Type B pancreatic cell (in vitro differentiated cells): ENCODE data around the gene PKD1. TPM values are rescaled to one million over a fixed set of nuclear protein-coding genes. Genes with fewer than 3 reads are reported as not detected.
A peak's percentile ranks its signal among the peaks of the same experiment; 100 is the strongest.

Experiments used
- DNase-seq: peaks from one replicate; pipeline ENCODE4 v3.0.0; 2021; ENCODE audit warnings: mixed read lengths; ENCODE audit not compliant: unreplicated experiment; ENCODE audit errors: extremely low spot score
- H3K27ac Mint-ChIP-seq: 2 replicates; pipeline ENCODE4 v1.8.0; 2021; ENCODE audit warnings: mild to moderate bottlenecking, mixed read lengths
- H3K27me3 Mint-ChIP-seq: 2 replicates; pipeline ENCODE4 v1.8.0; 2021; ENCODE audit warnings: mixed read lengths
- H3K36me3 Mint-ChIP-seq: 2 replicates; pipeline ENCODE4 v1.8.0; 2021; ENCODE audit warnings: mixed read lengths
- H3K4me1 Mint-ChIP-seq: one replicate; pipeline ENCODE4 v1.8.0; 2021; ENCODE audit warnings: mixed read lengths; ENCODE audit not compliant: unreplicated experiment
- H3K4me3 Mint-ChIP-seq: 2 replicates; pipeline ENCODE4 v1.8.0; 2021; ENCODE audit warnings: mild to moderate bottlenecking, mixed read lengths
- H3K9me3 Mint-ChIP-seq: 2 replicates; pipeline ENCODE4 v1.8.0; 2021; ENCODE audit warnings: mixed read lengths
- total RNA-seq: library from RNA; stranded (reverse); gene quantifications from 2 replicates; pipeline ENCODE4 v1.2.1, GENCODE V29; 2021; ENCODE audit warnings: low replicate concordance
- TF ChIP-seq, protein P1 (sequence below): fragments of 200-600 bp; sonication (generic); conservative IDR thresholded peaks from 2 replicates; pipeline ENCODE4 v1.5.0; 2021; ENCODE audit warnings: antibody characterized with exemption, mild to moderate bottlenecking

The PKD1 gene
- total RNA-seq, 1 donor from 2014 or later: 131 TPM

DNA sequence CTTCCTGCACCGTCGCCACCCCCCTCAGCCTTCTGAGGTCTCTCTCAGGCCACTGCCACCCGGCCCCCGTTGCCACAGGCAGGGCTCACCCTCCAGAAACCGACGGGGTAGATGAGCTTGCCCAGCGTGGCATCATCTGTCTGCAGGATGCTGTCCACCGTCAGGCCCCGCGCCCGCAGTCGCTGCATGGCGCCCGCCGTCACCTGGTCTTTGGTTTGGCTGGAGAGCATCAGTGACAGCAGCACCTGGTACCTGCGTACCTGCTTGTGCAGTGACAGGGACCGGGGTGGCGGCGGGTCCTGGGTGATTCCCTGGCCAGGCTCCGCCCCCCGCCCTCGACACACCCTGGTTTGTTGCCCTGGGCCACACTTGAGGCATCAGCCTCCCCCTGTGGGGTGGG, 91.2 kb downstream of the PKD1 start:
- TF ChIP-seq, protein P1, sequence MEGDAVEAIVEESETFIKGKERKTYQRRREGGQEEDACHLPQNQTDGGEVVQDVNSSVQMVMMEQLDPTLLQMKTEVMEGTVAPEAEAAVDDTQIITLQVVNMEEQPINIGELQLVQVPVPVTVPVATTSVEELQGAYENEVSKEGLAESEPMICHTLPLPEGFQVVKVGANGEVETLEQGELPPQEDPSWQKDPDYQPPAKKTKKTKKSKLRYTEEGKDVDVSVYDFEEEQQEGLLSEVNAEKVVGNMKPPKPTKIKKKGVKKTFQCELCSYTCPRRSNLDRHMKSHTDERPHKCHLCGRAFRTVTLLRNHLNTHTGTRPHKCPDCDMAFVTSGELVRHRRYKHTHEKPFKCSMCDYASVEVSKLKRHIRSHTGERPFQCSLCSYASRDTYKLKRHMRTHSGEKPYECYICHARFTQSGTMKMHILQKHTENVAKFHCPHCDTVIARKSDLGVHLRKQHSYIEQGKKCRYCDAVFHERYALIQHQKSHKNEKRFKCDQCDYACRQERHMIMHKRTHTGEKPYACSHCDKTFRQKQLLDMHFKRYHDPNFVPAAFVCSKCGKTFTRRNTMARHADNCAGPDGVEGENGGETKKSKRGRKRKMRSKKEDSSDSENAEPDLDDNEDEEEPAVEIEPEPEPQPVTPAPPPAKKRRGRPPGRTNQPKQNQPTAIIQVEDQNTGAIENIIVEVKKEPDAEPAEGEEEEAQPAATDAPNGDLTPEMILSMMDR: no peak
- Mint-ChIP-seq H3K36me3 (peaks cover 3% of the 10 kb centered on the region), H3K27ac (no peak overlapping the region), H3K4me3 (no peak overlapping the region), H3K27me3 (no peaks in the 10 kb centered on the region), H3K9me3 (no peaks in the 10 kb centered on the region), H3K4me1 (peaks cover 17% of the 10 kb centered on the region)
- no peak for DNase-seq

DNA sequence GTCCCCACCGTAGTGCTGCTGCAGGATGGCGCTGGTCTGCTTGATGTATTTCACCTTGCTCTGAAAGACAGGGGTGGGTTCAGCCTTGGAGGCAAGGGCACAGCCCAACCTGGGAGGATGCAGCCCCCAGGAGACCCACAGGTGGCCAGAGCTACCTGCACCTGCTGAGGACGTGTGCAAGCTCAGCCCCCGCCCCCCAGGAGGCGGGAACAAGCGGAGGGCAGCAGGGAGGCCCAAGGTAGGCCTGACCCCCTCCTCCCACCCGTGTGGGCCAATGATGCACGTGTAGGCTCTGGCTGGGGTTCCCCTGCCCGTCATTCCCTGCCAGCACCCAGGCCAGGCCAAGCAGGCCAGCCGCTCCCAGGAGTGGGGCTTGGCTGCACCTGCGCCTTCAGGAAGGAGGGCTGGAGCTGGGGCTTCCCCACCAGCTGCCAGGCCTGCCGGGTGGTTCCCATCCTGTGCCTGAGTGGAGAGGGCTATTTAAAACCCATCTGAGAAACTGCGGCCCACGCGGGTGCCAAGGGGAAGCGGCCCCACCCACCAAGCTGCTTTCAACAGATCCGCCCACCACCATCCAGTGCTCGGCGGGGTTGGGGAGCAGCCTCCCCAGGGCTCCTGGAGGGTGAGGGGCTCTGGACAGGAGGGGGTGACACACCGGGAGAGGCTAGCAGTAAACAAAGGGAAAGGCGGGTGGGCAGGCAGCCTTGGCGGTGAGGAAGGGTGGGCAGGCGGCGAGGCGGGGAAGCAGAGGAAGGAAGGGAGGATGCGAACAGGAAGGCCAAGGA, 91.8 kb downstream of the PKD1 start:
- Mint-ChIP-seq H3K9me3 (no peaks in the 10 kb centered on the region), H3K36me3 (peaks cover 3% of the 10 kb centered on the region), H3K27me3 (no peaks in the 10 kb centered on the region), H3K4me3 (no peak overlapping the region), H3K27ac (no peak overlapping the region), H3K4me1 (peaks cover 23% of the 10 kb centered on the region)
- DNase-seq: no peak
- TF ChIP-seq, protein P1: no peak

DNA sequence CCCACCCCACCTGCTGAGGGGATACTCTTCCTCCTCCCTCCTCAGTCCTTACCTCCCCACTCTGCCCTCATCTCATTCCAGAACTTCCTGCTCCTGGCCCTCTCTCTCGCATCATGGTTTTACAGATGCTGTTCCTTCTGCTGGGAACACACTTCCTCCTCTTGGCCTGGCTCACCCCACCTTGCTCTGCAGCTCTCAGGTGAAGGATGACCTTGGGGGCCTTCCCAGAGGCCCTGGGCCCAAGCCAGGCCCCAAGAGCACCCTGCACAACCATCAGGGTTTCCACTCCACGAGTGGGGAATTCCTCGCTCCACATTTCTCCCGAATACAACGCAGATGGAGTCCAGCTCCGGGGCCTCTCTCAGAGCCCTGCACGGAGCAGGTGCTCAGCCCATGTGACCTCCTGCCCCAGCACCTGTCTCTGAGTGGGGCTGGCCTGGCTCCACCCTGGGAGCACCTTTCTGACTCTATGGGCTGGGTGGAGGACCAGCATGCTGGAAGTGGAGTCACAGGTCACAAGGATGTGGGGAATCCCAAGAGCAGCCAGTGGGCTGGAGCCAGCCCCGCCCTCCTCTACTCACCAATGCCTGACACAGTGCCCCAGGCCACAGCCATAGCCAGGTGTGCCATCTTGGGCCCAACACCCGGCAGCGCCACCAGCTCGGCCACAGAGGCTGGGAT, 92.6 kb downstream of the PKD1 start:
- Mint-ChIP-seq H3K9me3 (no peaks in the 10 kb centered on the region), H3K4me1 (peaks cover 19% of the 10 kb centered on the region), H3K27ac (peak overlapping the region; percentile 70), H3K27me3 (no peaks in the 10 kb centered on the region), H3K36me3 (peaks cover 3% of the 10 kb centered on the region), H3K4me3 (no peak overlapping the region)
- TF ChIP-seq, protein P1: no peak
- no peak for DNase-seq

DNA sequence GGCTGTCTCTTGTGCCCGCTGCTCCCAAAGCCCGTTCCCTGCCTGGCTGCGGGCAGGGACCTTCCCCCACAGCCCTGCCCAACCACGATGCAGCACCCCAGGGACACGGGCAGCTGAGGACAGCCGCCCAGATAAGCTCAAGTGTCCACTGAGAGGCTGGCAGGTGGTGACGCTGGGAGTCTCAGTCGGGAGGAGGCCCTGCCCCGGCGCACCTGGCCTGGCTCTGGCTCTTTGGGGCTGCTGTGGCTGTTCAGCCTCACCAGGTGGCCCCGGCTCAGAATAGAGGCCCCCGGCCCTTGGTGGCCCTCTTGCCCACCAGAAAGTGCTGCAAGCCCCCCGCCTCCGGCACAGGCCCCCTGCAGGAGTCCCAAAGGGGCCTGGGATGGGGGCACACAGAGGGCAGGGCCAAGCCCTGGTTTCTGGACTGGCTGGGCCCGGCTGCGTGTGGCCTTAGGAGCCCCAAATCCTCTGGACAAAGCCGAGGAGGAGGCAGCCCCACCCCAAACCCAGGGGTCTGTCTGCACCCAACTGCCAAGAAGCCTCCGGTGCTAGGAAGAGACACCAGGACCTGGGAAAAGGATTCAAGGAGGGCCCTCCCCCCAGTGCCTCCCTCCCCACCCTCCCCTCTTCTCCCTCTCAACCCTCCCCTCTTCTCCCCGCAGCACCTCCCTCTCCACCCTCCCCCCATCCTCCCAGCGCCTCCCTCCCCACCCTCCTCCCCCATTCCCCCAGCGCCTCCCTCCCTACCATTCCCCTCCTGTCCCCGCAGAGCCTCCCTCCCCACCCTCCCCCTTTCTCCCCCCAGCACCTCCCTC, 93.3 kb downstream of the PKD1 start:
- Mint-ChIP-seq H3K36me3 (peaks cover 3% of the 10 kb centered on the region), H3K27ac (no peak overlapping the region), H3K27me3 (no peaks in the 10 kb centered on the region), H3K9me3 (no peaks in the 10 kb centered on the region), H3K4me3 (no peak overlapping the region), H3K4me1 (peaks cover 19% of the 10 kb centered on the region)
- TF ChIP-seq, protein P1: no peak
- DNase-seq: no peak

DNA sequence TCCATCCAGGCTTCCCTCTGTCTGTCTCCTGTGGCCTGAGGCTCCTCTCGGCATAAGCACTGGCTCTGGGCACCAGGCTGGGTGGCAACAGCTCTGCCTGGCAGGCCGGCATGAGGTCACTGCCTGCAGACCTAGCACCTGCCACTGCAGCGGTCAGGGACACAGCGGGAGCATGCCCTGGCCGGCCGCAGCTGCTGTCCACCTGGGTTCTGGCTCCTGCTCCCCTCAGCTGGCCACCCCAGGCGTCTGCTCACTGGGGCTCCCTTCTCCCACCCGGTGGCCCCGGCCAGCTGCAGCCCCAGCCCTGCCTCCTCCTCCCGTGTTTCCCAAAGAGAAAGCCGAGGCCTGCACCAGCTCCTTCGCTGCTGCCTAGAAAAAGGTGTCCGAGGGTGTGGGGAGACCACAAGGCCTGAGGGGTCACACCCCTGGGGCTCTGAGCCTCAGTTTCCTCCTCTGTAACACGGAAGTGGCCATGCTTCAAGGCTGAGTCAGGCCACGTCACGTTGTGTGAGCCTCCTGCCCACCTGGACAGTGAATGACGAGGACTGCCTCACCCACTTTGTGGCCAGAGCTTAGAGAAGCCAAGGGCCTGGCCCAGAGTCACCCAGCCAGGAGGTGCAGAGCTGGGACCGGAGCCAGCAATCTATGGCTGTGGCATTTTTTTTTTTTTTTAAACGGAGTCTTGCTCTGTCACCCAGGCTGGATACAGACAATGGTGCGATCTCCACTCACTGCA, 94.7 kb downstream of the PKD1 start:
- no peaks in the 10 kb centered on the region for H3K9me3 Mint-ChIP-seq
- no peaks in the 10 kb centered on the region for H3K36me3 Mint-ChIP-seq
- no peak for DNase-seq
- TF ChIP-seq, protein P1: no peak
- no peaks in the 10 kb centered on the region for H3K27me3 Mint-ChIP-seq
- H3K4me3 Mint-ChIP-seq: no peak overlapping the region
- peaks cover 15% of the 10 kb centered on the region for H3K4me1 Mint-ChIP-seq
- H3K27ac Mint-ChIP-seq: peak overlapping the region; percentile 16
